DMS53 treated with DMSO at 0.1 percent for 48 hours (cell line): ENCODE data around the gene B4GALT5.

Experiments used
- DNase-seq: peaks from one replicate; lab custom pipeline; 2025; ENCODE audit not compliant: unreplicated experiment; lab: John Stamatoyannopoulos, UW

The B4GALT5 gene

DNA sequence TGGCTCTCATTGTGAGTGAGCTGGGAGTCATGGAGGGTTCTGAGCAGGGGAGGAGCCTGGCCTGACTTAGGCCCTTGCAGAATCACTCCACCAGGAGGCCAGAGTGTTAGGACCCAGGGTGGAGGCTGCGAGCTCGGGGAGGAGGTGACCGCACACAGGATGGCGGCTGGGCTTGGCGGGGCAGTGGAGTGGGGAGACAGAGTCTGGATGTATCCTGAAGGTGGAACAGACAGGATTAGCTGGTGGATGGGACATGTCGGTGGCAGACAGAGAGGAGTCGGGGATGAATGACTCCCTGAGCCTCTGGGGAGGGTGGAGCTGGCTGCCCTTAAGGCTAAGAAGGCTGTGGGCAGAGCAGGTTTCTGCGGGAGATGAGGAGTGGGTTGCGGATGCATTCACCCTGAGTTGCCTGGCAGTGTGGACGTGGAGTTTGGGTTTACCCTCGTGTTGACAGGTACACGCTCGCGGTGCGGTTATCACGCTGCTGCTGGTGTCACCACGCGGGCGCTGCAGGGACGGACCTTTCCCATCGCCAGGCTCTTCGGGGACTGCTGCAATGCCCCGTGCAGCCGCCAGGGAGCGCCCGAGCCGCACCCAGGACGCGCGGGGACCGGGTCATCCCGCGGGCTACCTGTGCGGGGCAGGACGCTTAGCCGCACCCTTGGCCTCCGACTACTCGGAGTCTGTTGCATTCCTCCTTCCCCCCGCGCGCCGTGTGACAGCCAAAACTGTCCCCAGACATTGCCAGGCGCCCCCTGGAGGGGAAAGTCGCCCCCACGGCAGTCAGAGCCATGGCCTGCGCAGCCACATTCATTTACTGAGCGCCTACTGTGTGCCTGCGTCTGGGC is 102.8 kb downstream of the B4GALT5 start:
- DNase-seq: peak; percentile 68

DNA sequence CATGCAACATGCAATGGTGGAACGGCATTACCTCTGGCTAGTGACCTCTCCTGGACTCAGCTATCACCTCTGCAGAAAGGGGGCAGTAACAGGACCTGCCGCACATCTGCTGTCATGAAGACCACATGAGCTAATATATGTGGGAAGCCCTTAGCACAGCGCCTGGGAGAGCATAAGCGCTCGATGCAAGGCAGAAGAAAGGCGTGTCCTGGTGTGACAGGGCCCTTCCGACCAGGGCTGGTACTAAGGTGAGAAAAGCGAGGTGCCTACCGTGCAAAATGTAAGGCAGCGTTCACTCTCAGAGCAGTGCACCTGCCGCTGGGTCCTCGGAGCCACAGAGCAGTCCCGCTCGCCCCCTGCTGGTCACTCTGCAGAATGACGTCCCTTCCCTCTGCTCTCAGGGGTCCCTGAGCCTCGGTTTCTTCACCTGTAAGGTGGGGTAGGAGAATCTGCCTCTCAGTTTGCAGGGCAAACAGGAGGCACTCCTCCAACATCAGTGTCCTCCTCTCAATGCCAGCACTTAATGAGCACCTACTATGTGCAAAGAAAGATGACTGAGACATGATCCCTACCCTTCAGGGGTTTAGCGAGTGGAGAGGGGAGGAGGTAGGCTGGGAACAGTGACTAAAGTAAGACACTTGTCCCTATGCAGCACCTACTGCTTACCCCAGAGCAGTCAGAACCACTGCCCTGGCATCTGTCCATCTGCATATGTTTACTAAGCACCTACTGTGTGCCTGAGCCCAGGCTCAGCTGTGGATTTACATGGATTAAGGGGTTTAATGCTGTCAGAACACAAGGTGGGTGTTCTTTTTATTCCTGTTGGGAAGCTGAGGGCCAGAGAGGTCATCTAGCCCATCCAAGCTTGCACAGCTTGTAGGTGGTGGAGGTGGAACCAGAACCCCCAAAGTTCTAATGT is 104.7 kb downstream of the B4GALT5 start:
- DNase-seq: peak; percentile 85

DNA sequence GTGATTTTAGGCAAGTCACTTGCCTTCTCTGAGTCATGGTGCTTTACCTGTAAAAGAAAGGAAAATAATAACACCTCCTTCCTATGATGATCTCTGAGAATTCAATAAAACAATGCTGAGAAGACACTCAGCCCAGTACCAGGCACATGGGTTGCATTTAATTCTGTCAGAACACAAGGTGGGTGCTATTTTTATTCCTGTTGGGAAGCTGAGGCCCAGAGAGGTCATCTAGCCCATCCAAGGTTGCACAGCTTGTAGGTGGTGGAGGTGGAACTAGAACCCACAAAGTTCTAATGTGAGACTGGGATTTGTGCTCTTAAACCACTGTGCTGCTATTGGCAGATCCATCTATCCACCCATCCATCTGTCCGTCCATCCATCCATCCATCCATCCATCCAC is 106.1 kb downstream of the B4GALT5 start:
- DNase-seq: no peak

DNA sequence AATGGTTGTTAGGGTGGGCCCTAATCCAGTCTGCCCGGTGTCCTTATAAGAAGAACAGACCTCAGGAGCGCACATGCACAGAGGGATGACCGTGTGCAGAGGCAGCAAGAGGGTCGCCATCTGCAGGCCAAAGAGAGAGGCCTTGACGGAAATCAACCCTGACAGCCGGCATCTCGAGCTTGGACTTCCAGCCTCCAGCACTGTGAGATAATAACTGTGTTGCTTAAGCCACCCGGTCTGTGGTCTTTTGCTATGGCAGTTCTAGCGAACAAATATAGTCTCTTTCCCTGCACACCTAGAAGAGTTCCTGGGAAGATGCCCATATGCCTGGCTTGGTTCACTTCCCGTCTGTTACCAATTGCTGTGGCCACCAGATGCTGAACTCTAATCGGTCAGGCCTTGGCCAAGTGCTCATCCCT is 110.5 kb downstream of the B4GALT5 start:
- no peak for DNase-seq

DNA sequence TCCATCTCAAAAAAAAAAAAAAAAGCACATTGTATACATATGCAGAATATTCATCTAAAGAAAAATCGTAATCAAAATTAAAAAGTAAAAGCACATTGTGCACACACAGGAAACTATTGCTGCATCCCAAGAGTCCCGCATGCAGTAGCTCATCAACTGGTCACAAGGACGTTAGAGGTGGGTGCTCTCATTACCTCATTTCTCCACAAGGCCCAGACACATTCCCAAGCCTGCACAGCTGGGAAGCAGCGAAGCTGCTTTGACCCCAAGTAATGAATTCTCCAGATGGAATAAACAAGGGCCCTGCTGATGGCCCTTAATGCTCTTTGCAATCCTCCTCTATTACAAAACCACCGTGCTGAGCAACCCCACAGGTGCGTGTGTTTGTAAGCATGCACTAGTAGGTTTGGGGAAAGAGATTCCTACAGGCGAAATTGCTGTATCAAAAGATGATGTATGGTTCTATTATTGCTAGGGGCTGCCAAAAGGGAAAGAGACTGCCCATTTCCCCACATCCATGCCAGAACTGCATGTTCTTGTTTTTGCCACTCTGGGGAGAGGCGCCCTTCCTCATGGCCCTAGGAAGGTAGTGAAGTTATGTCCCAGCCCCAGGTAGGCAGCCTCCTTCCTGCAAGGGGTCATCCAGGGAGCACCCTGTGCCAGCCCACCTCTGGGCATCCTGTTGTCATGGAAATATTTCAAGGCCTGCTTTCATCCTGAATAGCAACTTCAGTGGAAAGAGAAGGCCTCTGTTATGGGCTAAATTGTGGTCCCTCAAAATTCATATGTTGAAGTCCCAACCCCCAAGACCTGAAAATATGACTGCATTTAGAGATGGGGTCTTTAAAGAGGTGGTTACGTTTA is 111.1 kb downstream of the B4GALT5 start:
- no peak for DNase-seq

DNA sequence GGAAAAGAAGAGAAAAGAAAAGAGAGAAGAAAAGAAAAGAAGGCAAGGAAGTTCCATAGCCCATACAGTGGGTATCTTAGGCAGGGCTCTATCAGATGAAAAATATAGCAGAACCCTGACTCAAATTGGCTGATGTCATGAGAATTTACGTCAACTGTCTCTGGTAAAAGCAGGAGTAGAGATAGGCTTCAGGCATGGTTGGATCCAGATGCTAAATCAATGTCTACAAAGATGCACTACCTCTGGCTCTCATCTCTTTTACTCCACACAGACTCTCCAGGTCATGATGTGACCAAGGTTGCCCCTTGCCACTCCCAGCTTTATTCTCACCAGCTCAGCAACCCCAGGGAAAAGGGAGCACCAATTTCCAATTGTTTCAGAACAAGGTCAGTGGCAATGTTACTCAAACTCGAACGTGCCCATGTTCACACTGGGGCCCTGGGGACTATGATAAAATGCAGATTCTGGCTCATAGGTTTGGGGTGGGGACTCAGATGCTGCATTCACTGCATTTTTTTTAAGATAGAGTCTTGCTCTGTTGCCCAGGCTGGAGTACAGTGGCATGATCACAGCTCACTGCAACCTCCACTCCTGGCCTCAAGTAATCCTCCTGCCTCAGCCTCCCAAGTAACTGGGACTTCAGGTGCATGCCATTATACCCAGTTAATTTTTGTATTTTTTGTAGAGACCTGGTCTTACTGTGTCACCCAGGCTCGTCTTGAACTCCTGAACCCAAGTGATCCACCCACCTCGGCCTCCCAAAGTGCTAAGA is 112.3 kb downstream of the B4GALT5 start:
- DNase-seq: no peak

DNA sequence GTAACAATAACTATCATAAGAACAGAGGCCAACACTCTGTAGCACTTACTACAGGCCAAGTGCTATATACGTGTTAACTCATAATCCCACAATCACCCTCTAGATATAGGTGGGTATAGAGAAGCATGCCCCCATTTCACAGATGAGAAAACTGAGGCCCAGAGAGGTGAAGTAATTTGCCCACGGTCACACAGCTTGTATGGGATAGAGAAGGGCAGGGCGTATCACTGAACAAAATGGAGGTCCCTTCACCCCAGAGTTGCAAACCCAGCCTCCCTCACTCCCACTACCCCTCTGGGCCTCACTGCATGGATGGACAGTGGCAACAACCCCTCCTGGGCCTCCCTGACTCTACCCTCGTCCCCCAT is 113.9 kb downstream of the B4GALT5 start:
- no peak for DNase-seq

DNA sequence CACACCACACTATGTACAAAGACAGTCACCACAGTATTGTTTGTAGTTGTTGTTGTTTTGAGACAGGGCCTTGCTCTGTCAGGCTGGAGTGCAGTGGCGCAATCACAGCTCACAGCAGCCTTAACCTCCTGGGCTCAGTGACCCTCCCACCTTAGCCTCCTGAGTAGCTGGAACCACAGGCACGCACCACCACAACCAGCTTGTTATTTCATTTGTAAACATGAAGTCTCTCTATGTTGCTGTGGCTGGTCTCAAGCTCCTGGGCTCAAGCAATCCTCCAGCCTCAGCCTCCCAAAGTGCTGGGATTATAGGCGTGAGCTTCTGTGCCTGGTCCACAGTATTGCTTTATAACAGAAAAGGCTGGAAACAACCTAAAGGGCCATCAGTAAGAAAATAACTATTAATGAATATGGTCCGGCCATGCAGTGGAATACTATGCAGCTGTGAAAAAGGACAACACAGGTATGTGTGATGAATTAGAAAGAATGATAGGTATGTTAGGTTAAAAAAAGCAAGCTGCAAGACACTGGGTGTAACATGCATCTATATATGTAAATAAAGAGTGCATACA is 115.8 kb downstream of the B4GALT5 start:
- no peak for DNase-seq

DNA sequence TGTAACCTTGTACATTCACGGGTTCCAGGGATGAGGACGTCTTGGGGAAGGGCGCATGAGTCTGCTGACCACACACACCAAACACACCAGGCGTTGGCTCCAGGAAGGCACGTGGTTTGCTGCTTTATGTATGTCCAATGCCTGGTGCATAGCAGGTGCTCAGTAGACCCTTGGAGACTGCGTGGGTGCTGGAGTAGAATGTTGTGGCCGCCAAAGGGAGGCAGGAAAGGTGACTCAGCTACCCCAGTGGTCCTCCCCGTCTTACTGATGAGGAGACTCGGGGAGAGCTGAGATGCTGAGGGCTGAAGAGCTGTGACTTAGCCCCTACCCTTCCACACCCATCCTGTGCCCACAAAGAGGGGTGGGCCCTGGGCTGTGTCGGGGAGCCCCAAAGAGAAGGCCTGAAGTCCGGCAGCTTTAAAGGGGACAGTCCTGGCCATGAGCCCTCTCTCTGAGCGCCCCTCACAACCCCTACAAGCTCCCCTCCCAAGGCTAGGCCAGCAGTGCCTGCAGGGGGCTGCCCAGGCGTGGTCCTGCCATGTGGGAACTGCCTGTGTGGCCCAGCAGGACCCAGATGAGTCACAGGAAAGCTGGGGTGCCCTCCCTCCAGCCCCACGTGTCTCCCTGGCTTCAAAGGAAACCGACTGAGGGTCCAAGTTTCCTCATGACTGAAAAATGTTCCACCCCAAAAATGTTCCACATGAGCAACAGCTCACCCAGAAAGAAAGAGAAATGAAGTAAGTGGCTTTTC is 117.7 kb downstream of the B4GALT5 start:
- DNase-seq: no peak

DNA sequence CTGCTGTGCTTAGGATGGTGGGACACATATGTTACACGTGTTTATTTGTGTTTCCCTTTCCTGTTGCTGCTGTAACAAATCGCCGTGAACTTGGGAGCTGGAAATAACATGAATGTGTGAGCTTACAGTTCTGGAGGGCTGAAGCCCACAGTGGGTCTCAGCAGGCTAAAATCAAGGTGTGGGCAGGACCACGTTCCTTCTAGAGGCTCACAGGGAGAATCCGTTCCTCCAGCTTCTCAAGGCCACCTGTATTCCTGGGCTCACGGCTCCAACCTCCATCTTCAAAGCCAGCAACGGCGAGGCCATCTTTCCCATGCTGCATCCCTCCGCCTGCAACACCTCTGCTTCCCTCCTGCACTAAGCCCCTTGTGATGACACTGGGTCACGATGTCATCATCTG is 118.3 kb downstream of the B4GALT5 start:
- DNase-seq: no peak

DNA sequence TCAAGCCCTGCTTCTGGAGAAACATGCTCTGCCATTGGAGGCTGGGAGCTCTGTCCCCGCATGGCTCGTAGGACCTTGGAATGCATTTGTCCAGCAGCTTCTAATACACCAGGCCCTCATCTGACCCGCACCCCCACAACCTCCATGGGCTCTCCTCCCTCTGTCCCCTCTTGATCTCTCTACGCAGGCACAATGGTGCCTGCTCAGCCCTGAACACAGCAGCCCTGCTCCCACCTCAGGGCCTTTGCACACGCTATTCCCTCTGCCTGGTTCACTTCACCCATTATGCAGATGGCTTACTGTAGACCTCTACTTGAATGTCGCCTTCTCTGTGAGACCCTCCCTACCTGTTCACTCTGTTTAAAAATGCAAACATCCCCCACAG is 118.8 kb downstream of the B4GALT5 start:
- no peak for DNase-seq

DNA sequence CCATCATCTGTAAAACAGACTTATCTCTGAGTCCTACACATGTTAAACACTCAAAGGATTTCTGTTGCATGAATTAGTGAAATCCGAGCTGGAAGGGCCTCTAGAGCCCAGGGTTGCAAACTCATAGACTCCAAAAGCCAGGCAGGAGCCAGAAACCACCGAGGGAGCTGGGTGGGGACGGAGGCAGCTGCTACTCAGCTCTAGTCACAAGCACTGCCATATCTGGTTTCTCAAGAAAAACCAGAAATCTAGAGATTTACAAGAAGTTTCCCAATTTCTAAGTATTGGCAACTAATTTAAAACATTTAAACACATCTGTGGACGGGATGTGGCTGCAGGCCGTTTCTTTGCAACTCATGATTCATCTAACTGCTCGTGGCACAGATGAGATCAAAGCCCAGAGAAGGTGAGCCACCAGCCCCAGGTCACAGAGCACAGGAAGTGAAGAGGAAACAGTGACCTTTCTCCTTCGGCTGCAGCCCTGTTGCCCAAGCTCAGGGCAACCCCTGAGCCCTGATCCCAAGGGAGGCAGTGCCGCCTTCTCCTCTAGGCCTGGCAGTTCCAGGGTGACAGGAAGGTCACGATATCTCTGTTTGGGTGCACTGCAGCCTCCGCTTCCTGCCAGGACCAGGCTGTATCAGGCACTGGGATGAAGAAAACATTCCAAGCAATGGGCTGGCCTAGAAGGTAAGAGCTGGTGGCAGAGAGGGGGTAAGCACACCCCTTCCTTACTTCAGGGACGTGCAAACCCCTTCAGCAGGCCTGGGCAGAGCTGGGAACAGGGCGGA is 119.3 kb downstream of the B4GALT5 start:
- no peak for DNase-seq

DNA sequence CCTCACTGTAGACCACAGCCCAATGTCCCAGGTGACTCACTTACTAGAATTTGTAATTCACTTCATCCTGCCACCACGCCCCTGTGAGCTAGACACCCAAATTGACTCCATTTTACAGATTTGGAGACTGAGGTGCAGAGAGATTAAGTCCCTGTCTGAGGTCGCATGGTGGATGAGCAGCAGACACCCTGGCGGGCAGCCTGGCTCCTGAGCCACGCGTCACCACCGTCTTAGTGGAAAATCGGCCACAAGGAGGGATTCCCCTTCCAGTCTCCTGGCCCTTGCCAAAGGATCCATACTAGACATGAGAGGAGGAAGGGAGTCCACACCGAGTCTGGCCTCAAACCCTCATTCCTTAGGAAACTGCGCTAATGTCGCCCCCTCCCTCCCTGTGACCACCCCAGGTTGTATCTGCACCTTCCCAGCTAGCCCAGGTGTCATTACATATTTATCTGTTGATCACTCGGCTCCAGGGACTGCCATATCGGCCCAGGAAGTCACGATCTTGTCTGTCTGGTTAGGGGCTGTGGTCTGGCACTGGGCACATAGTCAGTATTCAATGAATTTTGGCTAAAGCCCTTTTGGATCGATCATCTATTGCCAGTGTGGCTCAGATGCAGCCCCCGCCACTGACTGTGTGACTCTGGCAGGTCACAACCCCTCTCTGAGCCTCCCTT is 120.1 kb downstream of the B4GALT5 start:
- no peak for DNase-seq

DNA sequence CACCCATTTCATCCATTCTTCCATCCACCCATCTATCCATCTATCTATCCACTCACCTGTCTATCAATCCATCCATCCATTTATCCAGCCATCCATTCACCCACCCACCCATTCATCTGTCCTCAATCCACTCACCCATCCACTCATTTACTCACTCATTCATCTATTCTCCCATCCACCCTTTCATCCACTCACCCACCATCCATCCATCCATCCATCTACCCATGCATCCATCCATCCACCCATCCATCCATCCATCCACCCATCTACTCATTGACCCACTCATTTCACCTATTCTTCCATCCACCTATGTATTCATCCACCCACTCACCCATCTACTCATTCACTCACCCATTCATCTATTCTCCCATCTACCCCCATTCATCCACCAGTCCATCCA is 121.6 kb downstream of the B4GALT5 start:
- no peak for DNase-seq

DNA sequence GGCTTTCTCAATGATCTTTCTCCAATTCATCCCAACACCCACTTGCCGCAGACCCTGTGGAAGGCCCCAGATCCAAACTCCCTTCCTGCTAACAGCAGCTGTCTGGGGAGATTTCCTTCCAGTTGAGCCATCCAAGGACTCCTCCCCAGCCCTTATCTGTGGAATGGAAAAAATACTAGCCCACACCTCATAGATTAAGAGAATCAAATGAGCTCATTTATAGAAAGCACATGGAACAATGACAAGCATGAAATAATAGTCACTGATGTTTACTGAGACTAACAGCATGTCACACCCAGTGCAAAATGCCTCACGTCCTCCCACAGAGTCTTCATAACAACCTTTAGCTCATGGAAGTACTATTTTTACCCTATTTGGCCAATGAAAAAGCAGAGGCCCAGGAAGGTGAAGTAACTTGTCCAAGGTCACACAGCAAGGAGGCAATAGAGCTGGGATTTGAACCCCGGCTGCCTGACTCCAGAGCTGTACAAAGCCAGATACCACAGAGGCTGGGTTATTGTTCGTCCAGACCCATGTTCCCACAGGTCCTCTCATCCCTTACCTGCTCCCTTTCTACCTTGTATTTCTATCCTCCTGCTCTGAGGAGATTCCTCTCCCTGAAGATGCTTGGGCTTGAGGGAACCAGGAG is 122.3 kb downstream of the B4GALT5 start:
- no peak for DNase-seq

DNA sequence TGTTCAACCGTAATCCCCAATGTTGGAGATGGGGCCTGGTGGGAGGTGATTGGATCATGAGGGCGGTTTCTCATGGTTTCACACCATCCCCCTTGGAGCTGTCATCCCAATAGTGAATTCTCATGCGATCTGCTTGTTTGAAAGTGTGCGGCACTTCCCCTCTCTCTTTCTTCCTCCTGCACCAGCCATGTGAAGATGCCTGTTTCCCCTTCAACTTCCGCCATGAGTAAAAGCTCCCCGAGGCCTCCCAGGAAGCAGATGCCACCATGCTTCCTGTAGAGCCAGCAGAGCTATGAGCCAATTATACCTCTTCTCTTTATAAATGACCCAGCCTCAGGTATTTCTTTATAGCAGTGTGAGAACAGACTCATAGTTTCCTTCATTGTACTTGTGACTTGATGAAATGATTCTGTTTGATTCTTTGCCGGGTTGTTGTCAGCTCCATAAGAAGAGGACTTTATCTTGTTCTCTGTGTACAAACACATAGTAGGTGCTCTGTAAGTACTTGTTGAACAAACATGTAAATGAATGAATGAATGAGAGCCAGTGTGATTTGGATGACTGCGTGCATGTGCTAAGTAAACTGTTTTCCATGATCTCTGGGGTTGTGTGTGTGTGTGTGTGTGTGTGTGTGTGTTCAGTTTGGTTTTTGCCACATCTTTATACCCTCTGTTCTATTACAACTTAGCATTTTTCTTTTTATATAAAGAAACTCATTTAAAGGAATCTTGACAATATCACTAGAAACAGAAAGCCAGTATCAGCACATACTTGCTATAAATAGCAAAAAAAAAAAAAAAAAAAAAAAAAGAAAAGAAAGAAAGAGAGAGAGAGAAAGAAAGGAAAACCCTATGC is 123.3 kb downstream of the B4GALT5 start:
- DNase-seq: no peak

DNA sequence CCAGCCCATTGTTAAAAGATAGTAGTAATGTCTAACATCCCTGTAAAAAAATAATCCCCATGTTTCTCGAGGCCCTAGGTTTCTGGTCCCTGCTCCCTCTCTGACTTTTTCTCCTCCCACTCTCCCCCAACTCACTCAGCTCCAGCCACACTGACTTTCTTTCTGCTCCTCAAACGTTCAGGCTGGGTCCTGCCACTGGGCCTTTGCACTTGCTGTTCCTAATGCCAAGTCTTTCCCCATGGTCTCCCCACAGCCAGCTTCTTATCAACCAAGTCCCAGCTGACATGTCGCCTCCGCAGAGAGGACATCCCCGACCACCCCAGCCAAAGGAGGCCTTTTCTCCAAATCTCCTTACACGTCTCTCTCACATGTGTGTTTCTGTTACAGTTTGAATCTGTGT is 123.9 kb downstream of the B4GALT5 start:
- no peak for DNase-seq
